Left lung (tissue), 10 donors: Measurements from ENCODE around the gene CHURC1. TPM values are rescaled to one million over a fixed set of nuclear protein-coding genes. Genes with fewer than 3 reads are reported as not detected.

Source experiments
- ATAC-seq: fragments of 200-7000 bp; cut with Tn5 transposase; one replicate; pipeline ENCODE4 v1.9.1; 2020; ENCODE audit warnings: moderate library complexity
- DNase-seq, 4 donors: peaks; one replicate each; pipeline ENCODE4 v3.0.0-alpha.2; 2013 to 2020
- H3K27ac ChIP-seq, 2 donors: fragments of 200-600 bp; sonication (generic) in 1 of 2; one replicate each; pipeline versions ENCODE4 v1.5.0 to v1.8.0; 2020 to 2021
- H3K27me3 ChIP-seq, 2 donors: fragments of 200-600 bp; sonication (generic) in 1 of 2; one replicate each; pipeline versions ENCODE4 v1.5.0 to v1.8.0; 2020 to 2021
- H3K36me3 ChIP-seq, 2 donors: fragments of 200-600 bp; sonication (generic) in 1 of 2; one replicate each; pipeline versions ENCODE4 v1.5.0 to v1.8.0; 2020 to 2021
- H3K4me1 ChIP-seq, 2 donors: fragments of 200-600 bp; one replicate each; pipeline ENCODE4 v1.8.0; 2021
- H3K4me3 ChIP-seq, 2 donors: fragments of 200-600 bp; sonication (generic) in 1 of 2; one replicate each; pipeline versions ENCODE4 v1.5.0 to v1.8.0; 2020 to 2021; ENCODE audit warnings: mild to moderate bottlenecking in 1 of 2
- H3K9me3 ChIP-seq, 2 donors: fragments of 200-600 bp; sonication (generic) in 1 of 2; one replicate each; pipeline versions ENCODE4 v1.5.0 to v1.8.0; 2020 to 2021
- intact Hi-C, 2 donors: fragments of 100-400 bp; cut with DNase I; formaldehyde crosslinking; loops; one replicate each; pipeline versions ENCODE4 v1.11.2 to v1.14.2; 2022
- polyA plus RNA-seq, 6 donors: library from polyadenylated mRNA; unstranded; fragments of 120-200 nt; gene quantifications; one replicate each; pipeline ENCODE4 v1.2.1, GENCODE V29; 2013; ENCODE audit not compliant: insufficient read length in 6 of 6
- total RNA-seq, 2 donors: library from RNA; stranded (reverse); fragmentation: NEBNext Ultra II Directional; extraction: Animal tissue kit (Norgen Biotek cat#: 25700); gene quantifications; one replicate each; pipeline ENCODE4 v1.2.1, GENCODE V29; 2021
- TF ChIP-seq, protein P1 (sequence below), 2 donors: fragments of 200-600 bp; sonication (generic) in 1 of 2; IDR thresholded peaks; one replicate each; pipeline versions ENCODE4 v1.5.0 to v1.8.0; 2021; ENCODE audit warnings: antibody characterized with exemption in 2 of 2
- donor health status: DM: no; HTN: yes; CAD: no.
- donor health status: DM: no; HTN: no; CAD: no.

The CHURC1 gene
- total and polyA plus RNA-seq, 8 donors = 46.8 to 70.2 (median 58.9) TPM

DNA sequence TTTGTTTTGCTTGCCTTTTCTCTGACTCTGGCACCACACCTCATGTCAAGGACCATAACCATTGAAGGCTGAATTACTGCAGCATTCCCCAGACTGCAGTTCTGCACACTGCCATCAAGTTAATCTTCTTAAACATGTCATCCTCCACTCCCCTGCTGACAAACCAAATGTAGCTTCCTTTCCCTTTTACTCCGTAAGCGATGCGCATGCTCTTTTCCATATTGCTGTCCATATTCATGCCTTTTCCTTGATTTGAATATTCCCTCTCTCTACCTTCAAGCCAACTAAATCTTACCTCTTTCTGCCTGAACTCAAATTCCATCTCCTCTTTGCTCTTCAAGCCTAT lies 14.7 kb downstream of the CHURC1 start:
- TF ChIP-seq, protein P1, sequence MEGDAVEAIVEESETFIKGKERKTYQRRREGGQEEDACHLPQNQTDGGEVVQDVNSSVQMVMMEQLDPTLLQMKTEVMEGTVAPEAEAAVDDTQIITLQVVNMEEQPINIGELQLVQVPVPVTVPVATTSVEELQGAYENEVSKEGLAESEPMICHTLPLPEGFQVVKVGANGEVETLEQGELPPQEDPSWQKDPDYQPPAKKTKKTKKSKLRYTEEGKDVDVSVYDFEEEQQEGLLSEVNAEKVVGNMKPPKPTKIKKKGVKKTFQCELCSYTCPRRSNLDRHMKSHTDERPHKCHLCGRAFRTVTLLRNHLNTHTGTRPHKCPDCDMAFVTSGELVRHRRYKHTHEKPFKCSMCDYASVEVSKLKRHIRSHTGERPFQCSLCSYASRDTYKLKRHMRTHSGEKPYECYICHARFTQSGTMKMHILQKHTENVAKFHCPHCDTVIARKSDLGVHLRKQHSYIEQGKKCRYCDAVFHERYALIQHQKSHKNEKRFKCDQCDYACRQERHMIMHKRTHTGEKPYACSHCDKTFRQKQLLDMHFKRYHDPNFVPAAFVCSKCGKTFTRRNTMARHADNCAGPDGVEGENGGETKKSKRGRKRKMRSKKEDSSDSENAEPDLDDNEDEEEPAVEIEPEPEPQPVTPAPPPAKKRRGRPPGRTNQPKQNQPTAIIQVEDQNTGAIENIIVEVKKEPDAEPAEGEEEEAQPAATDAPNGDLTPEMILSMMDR (IDR thresholded peaks at IDR 0.05) = no peak
- H3K27ac ChIP-seq = peak overlapping the region; percentile 15 to 21
- H3K36me3 ChIP-seq = peaks cover 0 to 87% of the 10 kb centered on the region in 2 donors

DNA sequence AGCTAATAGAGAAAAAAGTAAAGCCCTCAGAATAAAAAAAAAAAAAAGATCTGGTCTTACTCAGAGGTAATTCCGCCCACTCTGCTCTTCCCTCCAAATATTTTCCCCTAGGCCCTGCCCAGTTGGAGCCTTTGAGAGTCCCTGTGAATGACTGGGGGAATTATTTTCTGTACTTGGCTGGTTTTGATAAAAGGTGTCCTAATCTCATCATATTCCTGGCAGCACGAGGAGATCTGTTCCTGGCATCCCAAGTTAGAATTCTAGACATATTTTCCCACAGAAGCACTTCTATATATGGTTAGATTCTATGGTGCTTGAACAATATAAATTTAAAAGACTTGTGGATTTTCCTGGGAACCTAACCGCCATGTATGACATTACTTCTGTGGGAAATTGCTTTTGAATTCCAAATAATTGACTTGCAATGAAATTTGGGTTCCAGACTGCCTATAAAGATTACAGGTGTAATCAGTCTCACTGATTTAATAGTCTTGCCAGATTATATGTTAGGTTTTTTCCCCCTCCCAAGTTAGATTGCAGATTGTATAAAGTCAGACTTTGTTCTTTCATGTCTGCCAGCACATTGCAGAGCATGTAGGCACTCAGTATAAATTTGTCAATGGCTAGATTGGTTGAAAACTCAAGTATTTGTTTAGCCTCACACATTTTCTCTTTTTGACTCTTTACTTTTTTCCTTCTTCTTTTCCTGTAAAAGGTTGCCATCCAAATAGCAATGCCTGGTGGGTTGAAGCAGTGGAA lies 16.0 kb downstream of the CHURC1 start:
- DNase-seq (no peak), ATAC-seq (peak; percentile 33)
- peaks cover 0 to 82% of the 10 kb centered on the region in 2 donors for H3K36me3 ChIP-seq
- H3K27me3 ChIP-seq = no peaks in the 10 kb centered on the region
- no peaks in the 10 kb centered on the region for H3K4me1 ChIP-seq
- intact Hi-C loops = no loop called here
- no peaks in the 10 kb centered on the region for H3K9me3 ChIP-seq
- TF ChIP-seq, protein P1 (IDR thresholded peaks at IDR 0.05) = no peak
- no peak overlapping the region for H3K4me3 ChIP-seq
- peak overlapping the region in 1 of 2 donors; percentile 21 for H3K27ac ChIP-seq

More for the DNA sequence above, 14.7 kb downstream of the CHURC1 start:
- DNase-seq = no peak
- ATAC-seq = no peak
- no peaks in the 10 kb centered on the region for H3K9me3 ChIP-seq
- H3K4me1 ChIP-seq = no peaks in the 10 kb centered on the region
- intact Hi-C loops = no loop called here
- H3K4me3 ChIP-seq = no peak overlapping the region
- no peaks in the 10 kb centered on the region for H3K27me3 ChIP-seq

DNA sequence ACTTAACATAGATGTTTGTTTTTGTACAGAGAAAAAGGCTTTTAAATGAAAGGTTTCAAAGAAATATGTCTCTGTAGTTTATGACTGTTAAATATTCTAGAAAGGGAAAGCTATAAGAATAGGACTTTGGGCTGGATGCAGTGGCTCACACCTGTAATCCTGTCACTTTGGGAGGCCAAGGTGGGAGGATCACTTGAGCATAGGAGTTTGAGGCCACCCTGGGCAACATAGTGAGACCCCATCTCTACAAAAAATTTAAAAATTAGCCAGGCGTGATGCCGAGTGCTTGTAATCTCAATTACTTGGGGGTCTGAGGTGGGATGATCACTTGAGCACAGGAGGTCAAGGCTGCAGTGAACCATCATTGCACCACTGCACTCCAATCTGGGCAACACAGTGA lies 16.9 kb downstream of the CHURC1 start:
- no peaks in the 10 kb centered on the region for H3K9me3 ChIP-seq
- H3K36me3 ChIP-seq = peaks cover 0 to 73% of the 10 kb centered on the region in 2 donors
- no peaks in the 10 kb centered on the region for H3K27me3 ChIP-seq
- ATAC-seq (no peak), DNase-seq (no peak)
- intact Hi-C loops = no loop called here
- H3K4me1 ChIP-seq = no peaks in the 10 kb centered on the region
- H3K4me3 ChIP-seq = no peak overlapping the region
- H3K27ac ChIP-seq = no peak overlapping the region
- TF ChIP-seq, protein P1 (IDR thresholded peaks at IDR 0.05) = no peak

DNA sequence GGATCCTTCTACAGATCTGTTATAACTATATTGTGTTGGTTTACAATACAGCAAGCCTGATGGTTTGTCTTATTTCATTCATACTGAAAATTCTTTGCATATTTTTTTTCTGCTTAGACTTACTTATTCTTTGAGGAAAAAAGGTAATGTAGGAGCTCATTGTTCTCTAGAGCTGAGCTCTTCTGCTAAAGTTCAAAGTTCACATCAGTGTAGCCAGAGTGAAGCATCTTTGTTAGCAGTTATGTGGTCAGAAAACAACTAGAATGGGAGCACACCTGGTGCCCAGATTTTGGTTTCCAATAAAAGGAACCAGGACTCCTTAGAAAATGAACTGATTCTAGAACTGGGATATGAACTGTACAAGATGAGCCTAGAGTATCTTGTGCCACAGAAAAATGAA lies 18.0 kb downstream of the CHURC1 start:
- intact Hi-C loops = no loop called here
- ATAC-seq (no peak), DNase-seq (no peak)
- Histone ChIP-seq H3K4me1 (no peaks in the 10 kb centered on the region), H3K9me3 (no peaks in the 10 kb centered on the region), H3K27ac (no peak overlapping the region), H3K27me3 (no peaks in the 10 kb centered on the region), H3K36me3 (peaks cover 0 to 63% of the 10 kb centered on the region in 2 donors), H3K4me3 (no peak overlapping the region)
- TF ChIP-seq, protein P1 (IDR thresholded peaks at IDR 0.05) = no peak

DNA sequence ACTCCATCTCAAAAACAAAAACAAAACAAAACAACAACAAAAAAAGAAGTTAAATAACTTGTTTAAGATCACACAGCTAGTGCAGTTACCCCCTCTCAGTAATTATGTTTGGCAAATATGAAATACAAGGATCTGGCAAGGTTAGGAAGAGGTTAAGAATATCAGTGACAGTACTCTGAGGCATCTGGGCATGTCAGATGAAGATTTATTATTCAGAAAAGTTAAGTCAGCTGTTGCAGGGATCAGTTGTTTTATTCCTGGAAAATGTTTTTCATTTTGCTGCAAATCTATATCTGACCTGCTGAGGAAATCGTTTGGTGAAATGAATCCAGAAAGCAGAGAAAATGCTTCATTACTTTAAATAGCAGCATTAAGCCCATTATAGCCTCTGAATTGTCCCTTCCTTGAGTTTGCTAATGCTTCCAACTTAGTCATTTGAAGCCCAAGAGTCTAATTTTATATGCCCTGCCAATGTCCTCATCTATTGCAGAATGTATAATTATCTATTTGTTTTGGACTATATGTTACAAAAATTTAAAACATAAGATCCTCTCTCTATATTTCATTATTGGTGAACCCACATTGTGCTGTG lies 20.2 kb downstream of the CHURC1 start:
- H3K36me3 ChIP-seq = peaks cover 0 to 55% of the 10 kb centered on the region in 2 donors
- TF ChIP-seq, protein P1 (IDR thresholded peaks at IDR 0.05) = no peak
- intact Hi-C loops = no loop called here
- no peaks in the 10 kb centered on the region for H3K4me1 ChIP-seq
- no peak overlapping the region for H3K27ac ChIP-seq
- H3K9me3 ChIP-seq = no peaks in the 10 kb centered on the region
- no peaks in the 10 kb centered on the region for H3K27me3 ChIP-seq
- ATAC-seq = no peak
- DNase-seq = no peak
- H3K4me3 ChIP-seq = no peak overlapping the region
